Cardiac fibroblast (primary cell): ENCODE measurements around the gene NSMCE1.

Experiments
- DNase-seq, 2 donors: peaks; one replicate each; pipeline versions ENCODE4 v3.0.0 to v3.0.0-alpha.2; 2010; ENCODE audit warnings: low read depth in 2 of 2
- H3K4me3 ChIP-seq, 2 donors: replicated peaks in 1 of 2; 1 replicate in 1 of 2; 2 replicates in 1 of 2; pipeline ENCODE4 v1.5.1; 2011; ENCODE audit warnings: low read depth in 2 of 2, low read length in 2 of 2, mild to moderate bottlenecking in 2 of 2, moderate library complexity in 1 of 2
- CTCF ChIP-seq: IDR thresholded peaks from one replicate; pipeline ENCODE4 v1.5.1; 2011; ENCODE audit warnings: low read depth, mild to moderate bottlenecking, low read length, inconsistent platforms

NSMCE1 gene

GRCh38 chr16:27238016-27238587 is 30.5 kb downstream of the NSMCE1 start:
- H3K4me3 ChIP-seq = no peak overlapping the region
- no peak for DNase-seq
- peak; percentile 2 for TF ChIP-seq CTCF

GRCh38 chr16:27237219-27238015 is 31.2 kb downstream of the NSMCE1 start:
- no peak for TF ChIP-seq CTCF
- DNase-seq = peak in 1 of 2 donors; percentile 18
- H3K4me3 ChIP-seq = no peak overlapping the region

- no peak for DNase-seq
- no peak overlapping the region for H3K4me3 ChIP-seq
- TF ChIP-seq CTCF = no peak
Measured at GRCh38 chr16:27236635-27237218, 31.8 kb downstream of the NSMCE1 start.

- TF ChIP-seq CTCF = no peak
- no peak for DNase-seq
- H3K4me3 ChIP-seq = no peak overlapping the region
Measured at GRCh38 chr16:27235938-27236245, 32.7 kb downstream of the NSMCE1 start.

GRCh38 chr16:27235055-27235937 is 33.3 kb downstream of the NSMCE1 start:
- peak; percentile 96 for DNase-seq
- peak; percentile 88 for TF ChIP-seq CTCF
- no peak overlapping the region for H3K4me3 ChIP-seq

- no peak for TF ChIP-seq CTCF
- H3K4me3 ChIP-seq = no peak overlapping the region
- no peak for DNase-seq
Measured at GRCh38 chr16:27234603-27235002, 34.0 kb downstream of the NSMCE1 start.
